IPS-15b (cell line): ENCODE data around the gene TACC2.
A peak's percentile ranks its signal among the peaks of the same experiment; 100 is the strongest.

Source experiments
- H3K27me3 ChIP-seq: one replicate; pipeline ENCODE4 v1.6.1; 2013; ENCODE audit warnings: low read length; ENCODE audit not compliant: control insufficient read depth, insufficient read depth
- H3K36me3 ChIP-seq: one replicate; pipeline ENCODE4 v1.6.1; 2013; ENCODE audit warnings: low read length; ENCODE audit not compliant: control insufficient read depth, insufficient read depth
- H3K4me1 ChIP-seq: one replicate; pipeline ENCODE4 v1.6.1; 2013; ENCODE audit warnings: mild to moderate bottlenecking, low read length; ENCODE audit not compliant: control insufficient read depth, insufficient read depth
- H3K4me3 ChIP-seq: one replicate; pipeline ENCODE4 v1.5.1; 2013; ENCODE audit warnings: low read depth, low read length
- H3K9ac ChIP-seq: one replicate; pipeline ENCODE4 v1.6.1; 2013; ENCODE audit warnings: low read depth, mild to moderate bottlenecking, low read length
- H3K9me3 ChIP-seq: one replicate; pipeline ENCODE4 v1.6.1; 2013; ENCODE audit warnings: mild to moderate bottlenecking, low read length; ENCODE audit not compliant: control insufficient read depth, insufficient read depth

The TACC2 gene

DNA sequence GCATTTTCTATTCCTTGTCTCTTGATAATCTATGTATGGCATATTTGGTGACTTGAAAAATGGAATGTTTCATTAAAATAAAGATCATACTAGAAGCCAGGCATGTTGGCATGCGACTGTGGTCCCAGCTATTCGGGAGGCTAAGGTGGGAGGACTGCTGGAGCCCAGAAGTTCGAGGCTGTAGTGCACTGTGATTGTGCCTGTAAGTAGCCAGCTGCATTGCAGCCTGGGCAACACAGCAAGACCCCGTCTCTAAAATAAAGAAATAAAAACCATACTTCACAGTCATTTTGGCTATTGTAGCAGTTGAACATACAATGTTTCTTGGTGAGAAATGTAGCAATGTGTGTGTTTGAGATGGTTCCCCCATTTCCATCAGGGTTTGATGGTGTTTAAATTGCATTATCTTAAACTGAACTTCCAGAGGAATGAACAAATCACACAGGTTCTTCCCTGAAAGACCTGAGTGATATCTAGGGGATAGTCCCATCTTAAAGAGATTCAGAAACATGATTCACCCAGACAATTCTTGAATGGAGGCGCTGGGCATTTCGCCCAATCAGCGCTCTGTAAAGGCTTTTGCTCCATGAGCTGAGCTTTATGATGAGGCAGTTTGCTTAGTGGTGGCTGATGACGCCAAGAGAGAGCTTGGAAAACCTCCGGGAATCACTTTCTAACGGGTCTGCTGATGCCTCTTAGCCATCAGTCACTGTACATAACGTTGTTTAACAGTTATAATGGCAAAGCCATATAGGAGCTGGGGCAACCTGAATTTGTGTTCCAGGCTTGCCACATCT lies 262.7 kb downstream of the TACC2 start:
- no peaks in the 10 kb centered on the region for H3K9me3 ChIP-seq
- no peaks in the 10 kb centered on the region for H3K27me3 ChIP-seq
- H3K4me3 ChIP-seq: no peak overlapping the region
- no peaks in the 10 kb centered on the region for H3K4me1 ChIP-seq
- H3K9ac ChIP-seq: no peak overlapping the region
- H3K36me3 ChIP-seq: peaks cover 7% of the 10 kb centered on the region

- no peaks in the 10 kb centered on the region for H3K9me3 ChIP-seq
- H3K4me1 ChIP-seq: no peaks in the 10 kb centered on the region
- no peak overlapping the region for H3K9ac ChIP-seq
- H3K36me3 ChIP-seq: peaks cover 4% of the 10 kb centered on the region
- H3K27me3 ChIP-seq: no peaks in the 10 kb centered on the region
- H3K4me3 ChIP-seq: no peak overlapping the region
Observed at GRCh38 chr10:122252805-122253204, 263.8 kb downstream of the TACC2 start.

GRCh38 chr10:122253605-122254004 lies 264.6 kb downstream of the TACC2 start:
- H3K9me3 ChIP-seq: no peaks in the 10 kb centered on the region
- no peak overlapping the region for H3K9ac ChIP-seq
- peaks cover 4% of the 10 kb centered on the region for H3K36me3 ChIP-seq
- H3K4me3 ChIP-seq: no peak overlapping the region
- H3K4me1 ChIP-seq: peaks cover 1% of the 10 kb centered on the region
- H3K27me3 ChIP-seq: no peaks in the 10 kb centered on the region

DNA sequence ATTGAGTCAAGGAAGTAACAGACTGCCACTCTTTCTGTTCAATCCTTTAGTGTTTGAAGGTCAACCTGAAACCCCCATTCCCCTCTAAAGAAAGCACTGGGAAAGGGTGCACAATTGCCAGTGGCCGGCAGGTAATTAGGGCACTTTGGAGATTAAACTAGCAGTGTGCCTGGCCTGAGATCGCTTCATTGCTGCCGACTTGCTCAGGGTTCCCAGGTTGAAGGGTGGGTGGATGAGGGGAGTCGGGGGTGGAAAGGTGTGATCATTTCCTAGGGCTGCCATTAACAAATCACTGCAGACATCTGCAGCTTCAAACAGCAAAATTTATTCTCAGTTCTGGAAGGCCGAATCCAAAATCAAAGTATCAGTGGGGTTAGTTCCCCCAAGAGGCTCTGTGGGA lies 265.9 kb downstream of the TACC2 start:
- Histone ChIP-seq H3K4me1 (peaks cover 4% of the 10 kb centered on the region), H3K9me3 (no peaks in the 10 kb centered on the region), H3K9ac (no peak overlapping the region), H3K4me3 (no peak overlapping the region), H3K27me3 (no peaks in the 10 kb centered on the region), H3K36me3 (no peaks in the 10 kb centered on the region)

DNA sequence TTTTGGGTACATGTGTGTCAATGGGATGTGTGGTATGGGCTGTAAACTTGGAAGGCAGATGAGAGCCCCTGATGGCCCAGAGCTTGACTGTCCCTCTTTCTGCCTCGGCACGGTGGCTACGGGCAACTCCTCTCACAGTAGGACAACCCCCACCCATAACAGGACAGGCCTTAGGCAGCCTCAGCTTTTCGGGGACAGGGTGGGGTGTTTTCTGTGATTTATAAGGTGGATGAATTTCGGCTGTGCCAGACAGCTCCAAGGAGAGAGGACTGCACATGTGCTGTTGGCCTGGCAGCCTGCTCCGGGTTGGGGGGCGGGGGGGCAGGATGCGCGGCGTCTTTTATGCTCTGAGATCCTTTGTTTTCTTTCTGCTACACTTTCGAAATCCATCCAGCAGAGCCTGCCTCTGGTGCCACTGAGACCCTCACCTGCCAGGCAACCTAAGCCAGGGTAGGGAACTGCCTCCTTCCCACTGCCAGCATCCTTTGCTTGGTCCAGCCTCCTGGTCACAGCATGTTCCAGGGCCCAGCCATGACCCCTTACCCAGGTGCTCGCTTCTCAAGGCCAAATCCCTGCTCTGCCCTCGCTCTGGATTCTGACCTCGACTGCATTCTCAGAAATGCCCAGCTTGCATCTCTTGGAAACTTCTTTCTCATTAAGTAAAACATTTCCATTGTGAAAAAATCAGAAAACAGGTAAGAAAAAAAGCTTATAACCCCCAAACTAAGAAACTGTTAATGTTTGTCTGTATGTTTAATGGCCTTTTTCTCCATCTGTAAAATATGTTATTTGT lies 266.7 kb downstream of the TACC2 start:
- H3K4me3 ChIP-seq: no peak overlapping the region
- H3K36me3 ChIP-seq: no peaks in the 10 kb centered on the region
- no peak overlapping the region for H3K9ac ChIP-seq
- H3K4me1 ChIP-seq: peaks cover 4% of the 10 kb centered on the region
- no peaks in the 10 kb centered on the region for H3K9me3 ChIP-seq
- no peaks in the 10 kb centered on the region for H3K27me3 ChIP-seq

DNA sequence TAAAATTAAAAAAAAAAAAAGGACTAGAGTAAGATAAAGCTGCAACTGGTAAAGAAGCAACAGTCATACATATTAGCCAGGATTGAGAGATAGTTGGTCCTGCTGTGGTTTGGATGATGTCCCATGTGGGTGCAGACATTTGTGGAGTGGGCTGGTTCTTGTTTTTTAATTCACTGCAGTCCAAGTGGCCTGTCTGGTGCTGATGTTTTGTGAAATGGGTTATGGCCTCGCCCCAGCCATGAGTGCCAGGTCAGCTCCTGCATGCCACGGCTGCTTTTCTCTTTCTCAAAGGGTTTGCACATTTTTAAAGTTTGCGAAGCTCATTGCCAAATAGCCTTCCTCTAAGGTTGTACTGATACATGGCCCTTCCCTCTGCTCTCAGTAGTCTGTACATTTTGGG lies 268.1 kb downstream of the TACC2 start:
- Histone ChIP-seq H3K4me1 (peaks cover 4% of the 10 kb centered on the region), H3K9me3 (no peaks in the 10 kb centered on the region), H3K4me3 (no peak overlapping the region), H3K9ac (no peak overlapping the region), H3K27me3 (no peaks in the 10 kb centered on the region), H3K36me3 (no peaks in the 10 kb centered on the region)

DNA sequence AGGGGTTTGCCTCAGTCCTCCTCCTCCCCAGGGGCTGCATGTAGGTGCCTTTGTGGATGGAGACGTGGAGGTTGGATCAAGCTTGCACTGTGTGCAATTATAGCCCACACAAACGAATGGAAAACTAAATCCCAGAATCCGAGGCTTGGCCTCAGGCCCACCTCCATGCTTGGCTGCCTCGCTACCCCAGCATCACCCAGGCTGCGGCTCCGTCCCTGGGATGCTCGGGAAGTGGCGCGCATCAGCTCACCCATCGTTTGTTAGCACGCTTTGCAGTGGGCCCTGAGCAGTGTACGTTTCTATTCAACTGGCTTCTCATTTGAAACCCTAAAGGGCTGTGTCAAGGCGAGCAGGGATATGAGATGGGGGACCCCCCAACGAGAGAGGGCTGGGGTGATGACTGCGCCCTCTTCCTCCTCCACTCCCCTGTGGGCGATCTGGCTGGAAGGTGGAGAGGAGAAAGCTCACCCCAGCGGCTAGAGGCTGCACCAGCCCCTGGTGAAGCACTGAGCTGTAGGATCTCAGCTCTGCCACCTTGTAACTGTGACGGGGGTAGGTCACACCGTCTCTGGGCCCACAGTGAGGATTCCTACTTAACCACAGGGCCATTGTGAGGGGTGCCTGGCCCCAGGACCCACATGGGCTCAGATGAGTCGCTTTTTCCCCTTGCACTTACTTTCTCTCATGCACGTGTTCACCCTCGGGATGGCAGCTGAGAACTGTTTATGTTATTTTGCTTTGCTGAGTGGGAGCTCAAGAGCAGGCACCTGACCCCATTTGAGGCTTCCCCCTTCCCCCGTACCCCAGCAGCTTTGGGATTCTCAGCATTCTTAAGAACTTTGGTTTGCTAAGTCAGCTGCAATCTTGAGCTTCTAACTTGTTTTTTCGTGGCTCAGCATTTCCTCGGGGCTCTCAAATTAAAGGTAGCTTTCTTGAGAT lies 269.4 kb downstream of the TACC2 start:
- H3K9me3 ChIP-seq: no peaks in the 10 kb centered on the region
- no peak overlapping the region for H3K9ac ChIP-seq
- peaks cover 4% of the 10 kb centered on the region for H3K4me1 ChIP-seq
- no peaks in the 10 kb centered on the region for H3K27me3 ChIP-seq
- no peaks in the 10 kb centered on the region for H3K36me3 ChIP-seq
- no peak overlapping the region for H3K4me3 ChIP-seq

DNA sequence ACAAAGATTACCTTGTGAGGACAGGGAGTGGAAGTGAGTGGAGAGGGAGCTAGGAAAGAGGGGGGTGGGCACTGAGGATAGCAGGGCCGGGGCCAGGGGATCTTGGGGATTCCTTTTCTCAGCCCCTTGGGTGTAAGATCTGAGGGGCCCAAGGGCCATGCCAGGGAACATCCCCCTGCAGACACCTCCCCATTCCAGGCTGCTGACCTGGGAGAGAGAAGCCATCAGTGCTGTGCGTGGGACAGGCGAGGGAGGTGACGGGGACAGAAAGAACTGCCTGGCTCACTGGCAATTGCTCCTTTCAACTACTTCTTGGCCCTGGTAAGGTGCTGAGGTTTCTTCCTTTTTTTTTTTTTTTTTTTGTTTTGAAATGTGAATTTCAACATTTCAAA lies 270.1 kb downstream of the TACC2 start:
- peak overlapping the region; percentile 24 for H3K9ac ChIP-seq
- no peaks in the 10 kb centered on the region for H3K27me3 ChIP-seq
- peaks cover 4% of the 10 kb centered on the region for H3K4me1 ChIP-seq
- H3K9me3 ChIP-seq: no peaks in the 10 kb centered on the region
- H3K36me3 ChIP-seq: no peaks in the 10 kb centered on the region
- H3K4me3 ChIP-seq: no peak overlapping the region

DNA sequence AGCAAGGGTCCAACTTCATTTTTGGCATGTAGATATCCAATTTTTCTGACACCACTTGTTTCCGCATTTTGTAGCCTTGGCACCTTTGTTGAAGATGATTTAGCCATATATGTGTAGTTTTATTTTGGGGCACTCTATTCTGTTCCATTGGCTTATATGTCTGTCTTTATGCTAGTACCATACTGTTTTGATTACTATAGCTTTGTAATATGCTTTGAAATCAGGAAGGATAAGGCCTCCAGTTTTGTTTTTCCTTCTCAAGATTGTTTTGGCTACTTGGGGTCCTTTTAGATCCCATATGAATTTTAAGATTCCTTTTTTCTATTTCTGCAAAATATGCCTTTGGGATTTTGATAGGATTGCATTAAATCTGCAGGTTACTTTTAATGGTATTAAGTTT lies 272.6 kb downstream of the TACC2 start:
- no peaks in the 10 kb centered on the region for H3K36me3 ChIP-seq
- no peak overlapping the region for H3K9ac ChIP-seq
- no peaks in the 10 kb centered on the region for H3K27me3 ChIP-seq
- H3K4me3 ChIP-seq: no peak overlapping the region
- H3K9me3 ChIP-seq: no peaks in the 10 kb centered on the region
- peaks cover 4% of the 10 kb centered on the region for H3K4me1 ChIP-seq

DNA sequence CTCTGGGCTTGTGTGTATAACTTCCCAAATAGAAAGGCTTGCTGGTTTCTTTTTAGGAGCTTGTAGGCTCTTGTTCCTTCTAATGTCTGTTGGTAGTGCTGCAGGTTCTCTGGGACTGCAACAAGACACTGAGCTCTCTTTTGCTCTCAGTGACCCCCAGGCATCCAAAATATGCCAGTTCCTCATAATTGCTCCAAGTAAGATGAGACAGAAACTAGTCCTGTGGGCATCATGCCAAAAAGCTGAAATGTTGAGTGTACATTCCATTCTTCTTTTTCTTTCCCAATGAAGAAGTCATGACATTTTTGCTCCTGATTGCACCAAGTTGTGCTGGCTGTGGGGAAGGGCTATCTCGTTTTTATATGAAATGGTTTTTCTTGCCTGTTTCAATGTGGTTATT lies 275.0 kb downstream of the TACC2 start:
- H3K36me3 ChIP-seq: no peaks in the 10 kb centered on the region
- H3K27me3 ChIP-seq: no peaks in the 10 kb centered on the region
- no peaks in the 10 kb centered on the region for H3K4me1 ChIP-seq
- no peak overlapping the region for H3K9ac ChIP-seq
- H3K4me3 ChIP-seq: no peak overlapping the region
- no peaks in the 10 kb centered on the region for H3K9me3 ChIP-seq

DNA sequence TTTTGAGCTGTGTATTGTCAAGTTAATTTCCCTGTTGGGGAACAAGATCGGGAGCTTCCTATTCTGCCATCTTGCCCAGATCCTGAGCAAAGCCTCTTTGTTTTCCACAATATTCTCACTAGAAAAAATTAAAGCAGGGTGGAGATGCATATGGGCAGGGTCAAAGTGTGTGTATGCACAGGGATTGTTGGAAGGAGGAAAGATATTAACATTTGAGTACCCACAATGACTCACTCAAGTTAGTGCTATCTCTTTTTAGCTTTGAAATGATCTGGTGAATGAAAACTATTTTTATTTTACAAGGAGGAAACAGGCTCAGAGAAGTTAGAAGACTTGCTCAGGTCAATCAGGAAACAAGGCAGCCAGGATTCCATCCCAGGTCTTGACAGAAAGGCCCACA lies 275.5 kb downstream of the TACC2 start:
- Histone ChIP-seq H3K9me3 (no peaks in the 10 kb centered on the region), H3K36me3 (no peaks in the 10 kb centered on the region), H3K4me1 (no peaks in the 10 kb centered on the region), H3K9ac (no peak overlapping the region), H3K27me3 (no peaks in the 10 kb centered on the region), H3K4me3 (no peak overlapping the region)
